ENCODE measurements around the gene EPM2A.

DNA sequence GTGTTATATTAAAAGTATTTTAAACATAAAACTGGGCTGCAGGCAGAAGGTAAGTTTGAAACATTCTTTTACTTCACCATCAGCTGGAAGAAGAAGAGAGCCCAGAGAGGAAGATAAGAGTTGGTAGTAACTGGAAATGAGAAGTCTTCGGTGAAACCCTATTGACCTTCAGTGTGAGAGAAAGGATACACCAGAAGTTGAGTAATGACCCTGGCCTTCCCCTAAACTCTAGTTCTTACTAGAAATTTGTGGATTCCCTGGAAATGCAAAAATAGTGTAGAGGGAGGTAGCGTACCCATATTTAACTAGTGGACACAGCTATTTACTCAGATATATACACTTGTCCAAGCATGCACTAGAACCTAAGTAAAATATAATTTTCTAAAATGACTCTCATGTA, 8.0 kb upstream of the EPM2A start:
- TF ChIP-seq EZH2 (IDR thresholded peaks at IDR 0.05; ENCODE audit: borderline replicate concordance), result no peak
- TF ChIP-seq, protein P1, sequence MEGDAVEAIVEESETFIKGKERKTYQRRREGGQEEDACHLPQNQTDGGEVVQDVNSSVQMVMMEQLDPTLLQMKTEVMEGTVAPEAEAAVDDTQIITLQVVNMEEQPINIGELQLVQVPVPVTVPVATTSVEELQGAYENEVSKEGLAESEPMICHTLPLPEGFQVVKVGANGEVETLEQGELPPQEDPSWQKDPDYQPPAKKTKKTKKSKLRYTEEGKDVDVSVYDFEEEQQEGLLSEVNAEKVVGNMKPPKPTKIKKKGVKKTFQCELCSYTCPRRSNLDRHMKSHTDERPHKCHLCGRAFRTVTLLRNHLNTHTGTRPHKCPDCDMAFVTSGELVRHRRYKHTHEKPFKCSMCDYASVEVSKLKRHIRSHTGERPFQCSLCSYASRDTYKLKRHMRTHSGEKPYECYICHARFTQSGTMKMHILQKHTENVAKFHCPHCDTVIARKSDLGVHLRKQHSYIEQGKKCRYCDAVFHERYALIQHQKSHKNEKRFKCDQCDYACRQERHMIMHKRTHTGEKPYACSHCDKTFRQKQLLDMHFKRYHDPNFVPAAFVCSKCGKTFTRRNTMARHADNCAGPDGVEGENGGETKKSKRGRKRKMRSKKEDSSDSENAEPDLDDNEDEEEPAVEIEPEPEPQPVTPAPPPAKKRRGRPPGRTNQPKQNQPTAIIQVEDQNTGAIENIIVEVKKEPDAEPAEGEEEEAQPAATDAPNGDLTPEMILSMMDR (IDR thresholded peaks at IDR 0.05; ENCODE audit: poor library complexity), result no peak
